Immature natural killer cell (primary cell): ENCODE measurements around the gene ZDHHC21. TPM values are rescaled to one million over a fixed set of nuclear protein-coding genes. Genes with fewer than 3 reads are reported as not detected.
"Not testable (repeated sequence)": the region's sequence is repeated elsewhere in the genome, so short reads cannot be mapped to it uniquely, and the experiment has no call there.

Source experiments
- DNase-seq, 3 donors: peaks; one replicate each; pipeline ENCODE4 v3.0.0; 2022; ENCODE audit warnings: mixed read lengths in 1 of 3
- H3K27ac Mint-ChIP-seq, 6 donors: one replicate each; pipeline ENCODE4 v1.8.0; 2020; ENCODE audit warnings: mixed read lengths in 6 of 6, mild to moderate bottlenecking in 5 of 6, inconsistent platforms in 4 of 6, moderate library complexity in 3 of 6
- H3K27me3 Mint-ChIP-seq, 3 donors: one replicate each; pipeline ENCODE4 v1.8.0; 2020 to 2021; ENCODE audit warnings: low read depth in 3 of 3, mild to moderate bottlenecking in 3 of 3, mixed read lengths in 3 of 3, moderate library complexity in 3 of 3, inconsistent platforms in 1 of 3
- H3K36me3 Mint-ChIP-seq, 3 donors: one replicate each; pipeline ENCODE4 v1.8.0; 2020; ENCODE audit warnings: mixed read lengths in 3 of 3, inconsistent platforms in 2 of 3, mild to moderate bottlenecking in 2 of 3
- H3K4me1 Mint-ChIP-seq, 2 donors: one replicate each; pipeline ENCODE4 v1.8.0; 2020; ENCODE audit warnings: inconsistent platforms in 2 of 2, mild to moderate bottlenecking in 2 of 2, mixed read lengths in 2 of 2, moderate library complexity in 1 of 2
- H3K4me3 Mint-ChIP-seq, 5 donors: one replicate each; pipeline ENCODE4 v1.8.0; 2020; ENCODE audit warnings: mild to moderate bottlenecking in 5 of 5, mixed read lengths in 5 of 5, inconsistent platforms in 3 of 5, moderate library complexity in 3 of 5
- H3K9me3 Mint-ChIP-seq, 6 donors: one replicate each; pipeline ENCODE4 v1.8.0; 2020; ENCODE audit warnings: mild to moderate bottlenecking in 6 of 6, mixed read lengths in 6 of 6, inconsistent platforms in 4 of 6, moderate library complexity in 3 of 6
- polyA plus RNA-seq, 3 donors: library from polyadenylated mRNA; unstranded; fragments of 300-500 nt; fragmentation: Illumina TruSeq; gene quantifications; one replicate each; pipeline ENCODE4 v1.2.3, GENCODE V29; 2021

ZDHHC21 gene
- polyA plus RNA-seq, 3 donors from 2014 or later = 1.3 to 2.3 (median 1.7) TPM

GRCh38 chr9:14705079-14705478 lies 11.8 kb upstream of the ZDHHC21 start:
- DNase-seq = no peak
- Mint-ChIP-seq H3K27ac (no peak overlapping the region), H3K9me3 (peaks cover 16 to 57% (median 39%) of the 10 kb centered on the region in 6 donors), H3K4me1 (no peaks in the 10 kb centered on the region), H3K36me3 (peaks cover 4 to 14% (median 5%) of the 10 kb centered on the region in 3 donors), H3K27me3 (peaks cover 0 to 11% (median 6%) of the 10 kb centered on the region in 3 donors), H3K4me3 (no peak overlapping the region)

- peaks cover 16 to 51% (median 35%) of the 10 kb centered on the region in 6 donors for H3K9me3 Mint-ChIP-seq
Measured at GRCh38 chr9:14704281-14704680, 11.0 kb upstream of the ZDHHC21 start.

GRCh38 chr9:14702200-14702720 lies 9.0 kb upstream of the ZDHHC21 start:
- no peak for DNase-seq
- Mint-ChIP-seq H3K4me1 (peaks cover 4 to 9% of the 10 kb centered on the region in 2 donors), H3K36me3 (peaks cover 4 to 14% (median 5%) of the 10 kb centered on the region in 3 donors), H3K27me3 (peaks cover 0 to 6% (median 2%) of the 10 kb centered on the region in 3 donors), H3K27ac (no peak overlapping the region), H3K9me3 (peaks cover 14 to 32% (median 25%) of the 10 kb centered on the region in 6 donors), H3K4me3 (no peak overlapping the region)

More at GRCh38 chr9:14704281-14704680, 11.0 kb upstream of the ZDHHC21 start:
- H3K4me1 Mint-ChIP-seq = no peaks in the 10 kb centered on the region
- peaks cover 0 to 11% (median 6%) of the 10 kb centered on the region in 3 donors for H3K27me3 Mint-ChIP-seq
- H3K4me3 Mint-ChIP-seq = no peak overlapping the region
- DNase-seq = no peak
- H3K36me3 Mint-ChIP-seq = peaks cover 4 to 14% (median 5%) of the 10 kb centered on the region in 3 donors
- no peak overlapping the region for H3K27ac Mint-ChIP-seq

GRCh38 chr9:14692470-14693250 lies 572 bp downstream of the ZDHHC21 start:
- H3K4me3 Mint-ChIP-seq = peak overlapping the region; percentile 86 to 94 (median 92)
- DNase-seq = peak in 1 of 3 donors; percentile 3
- peaks cover 44 to 61% of the 10 kb centered on the region in 2 donors for H3K4me1 Mint-ChIP-seq
- peaks cover 5 to 13% (median 9%) of the 10 kb centered on the region in 3 donors for H3K36me3 Mint-ChIP-seq
- H3K27me3 Mint-ChIP-seq = peaks cover 0 to 5% (median 2%) of the 10 kb centered on the region in 3 donors
- peak overlapping the region; percentile 75 to 91 (median 82) for H3K27ac Mint-ChIP-seq
- no peaks in the 10 kb centered on the region for H3K9me3 Mint-ChIP-seq

- Mint-ChIP-seq H3K27ac (peak overlapping the region; percentile 9 to 60 (median 16)), H3K4me1 (peaks cover 46 to 60% of the 10 kb centered on the region in 2 donors), H3K9me3 (no peaks in the 10 kb centered on the region), H3K4me3 (peak overlapping the region in 4 of 5 donors; percentile 29 to 44 (median 42)), H3K27me3 (peaks cover 0 to 3% (median 2%) of the 10 kb centered on the region in 3 donors), H3K36me3 (peaks cover 5 to 18% (median 13%) of the 10 kb centered on the region in 3 donors)
- no peak for DNase-seq
Measured at GRCh38 chr9:14690948-14691730, 2.1 kb downstream of the ZDHHC21 start.

GRCh38 chr9:14687042-14687719 lies 6.1 kb downstream of the ZDHHC21 start:
- peaks cover 38 to 51% of the 10 kb centered on the region in 2 donors for H3K4me1 Mint-ChIP-seq
- H3K27me3 Mint-ChIP-seq = no peaks in the 10 kb centered on the region
- peaks cover 9 to 33% (median 14%) of the 10 kb centered on the region in 3 donors for H3K36me3 Mint-ChIP-seq
- no peak overlapping the region for H3K4me3 Mint-ChIP-seq
- no peaks in the 10 kb centered on the region for H3K9me3 Mint-ChIP-seq
- no peak for DNase-seq
- H3K27ac Mint-ChIP-seq = peak overlapping the region in 1 of 6 donors; percentile 49

GRCh38 chr9:14686168-14686567 lies 7.1 kb downstream of the ZDHHC21 start:
- peaks cover 39 to 51% of the 10 kb centered on the region in 2 donors for H3K4me1 Mint-ChIP-seq
- H3K27ac Mint-ChIP-seq = no peak overlapping the region
- no peaks in the 10 kb centered on the region for H3K9me3 Mint-ChIP-seq
- H3K4me3 Mint-ChIP-seq = no peak overlapping the region
- no peak for DNase-seq
- peaks cover 13 to 38% (median 16%) of the 10 kb centered on the region in 3 donors for H3K36me3 Mint-ChIP-seq
- H3K27me3 Mint-ChIP-seq = no peaks in the 10 kb centered on the region

- not testable (repeated sequence) for DNase-seq, H3K9me3 Mint-ChIP-seq, H3K27me3 Mint-ChIP-seq
- Mint-ChIP-seq H3K27ac (peak overlapping the region in 1 of 6 donors; percentile 29), H3K4me3 (peak overlapping the region in 1 of 5 donors; percentile 11), H3K36me3 (peaks cover 4 to 38% (median 16%) of the 10 kb centered on the region in 3 donors), H3K4me1 (peaks cover 33 to 50% of the 10 kb centered on the region in 2 donors)
Measured at GRCh38 chr9:14682616-14683015, 10.6 kb downstream of the ZDHHC21 start.

GRCh38 chr9:14678776-14679175 lies 14.5 kb downstream of the ZDHHC21 start:
- Mint-ChIP-seq H3K4me3 (no peak overlapping the region), H3K27me3 (peaks cover 0 to 3% (median 0%) of the 10 kb centered on the region in 3 donors), H3K4me1 (peaks cover 58 to 81% of the 10 kb centered on the region in 2 donors), H3K9me3 (no peaks in the 10 kb centered on the region), H3K27ac (peak overlapping the region in 1 of 6 donors; percentile 25), H3K36me3 (peaks cover 7 to 23% (median 22%) of the 10 kb centered on the region in 3 donors)
- no peak for DNase-seq

GRCh38 chr9:14677872-14678271 lies 15.4 kb downstream of the ZDHHC21 start:
- H3K36me3 Mint-ChIP-seq = peaks cover 7 to 20% (median 20%) of the 10 kb centered on the region in 3 donors

GRCh38 chr9:14677396-14677795 lies 15.8 kb downstream of the ZDHHC21 start:
- Mint-ChIP-seq H3K36me3 (peaks cover 10 to 18% (median 18%) of the 10 kb centered on the region in 3 donors), H3K4me1 (peaks cover 54 to 83% of the 10 kb centered on the region in 2 donors), H3K27ac (peak overlapping the region in 2 of 6 donors; percentile 21 to 32)

More at GRCh38 chr9:14677872-14678271, 15.4 kb downstream of the ZDHHC21 start:
- Mint-ChIP-seq H3K9me3 (no peaks in the 10 kb centered on the region), H3K27ac (no peak overlapping the region), H3K4me1 (peaks cover 57 to 85% of the 10 kb centered on the region in 2 donors), H3K27me3 (peaks cover 0 to 3% (median 0%) of the 10 kb centered on the region in 3 donors), H3K4me3 (no peak overlapping the region)
- DNase-seq = no peak

GRCh38 chr9:14674630-14675029 lies 18.6 kb downstream of the ZDHHC21 start:
- Mint-ChIP-seq H3K36me3 (peaks cover 8 to 28% (median 27%) of the 10 kb centered on the region in 3 donors), H3K27me3 (peaks cover 0 to 3% (median 0%) of the 10 kb centered on the region in 3 donors), H3K4me3 (peak overlapping the region in 4 of 5 donors; percentile 19 to 73 (median 41)), H3K27ac (peak overlapping the region in 5 of 6 donors; percentile 26 to 89 (median 74)), H3K4me1 (peaks cover 46 to 75% of the 10 kb centered on the region in 2 donors), H3K9me3 (no peaks in the 10 kb centered on the region)
- peak in 1 of 3 donors; percentile 5 for DNase-seq

More at GRCh38 chr9:14677396-14677795, 15.8 kb downstream of the ZDHHC21 start:
- peak overlapping the region in 1 of 5 donors; percentile 0 for H3K4me3 Mint-ChIP-seq
- no peaks in the 10 kb centered on the region for H3K9me3 Mint-ChIP-seq
- DNase-seq = no peak
- H3K27me3 Mint-ChIP-seq = peaks cover 0 to 3% (median 0%) of the 10 kb centered on the region in 3 donors
